Right lobe of liver (tissue), 6 donors: Measurements from ENCODE around the gene DDX1. TPM values are rescaled to one million over a fixed set of nuclear protein-coding genes. Genes with fewer than 3 reads are reported as not detected.

Source experiments
- ATAC-seq, 4 donors: fragments of 200-7000 bp; cut with Tn5 transposase; one replicate each; pipeline ENCODE4 v1.9.1; 2020; ENCODE audit warnings: mild to moderate bottlenecking in 4 of 4, moderate library complexity in 4 of 4
- DNase-seq, 3 donors: peaks; one replicate each; pipeline ENCODE4 v3.0.0-alpha.2; 2020
- H3K27ac ChIP-seq, 3 donors: fragments of 200-600 bp; one replicate each; pipeline ENCODE4 v1.8.0; 2022
- H3K27me3 ChIP-seq, 2 donors: fragments of 200-600 bp; one replicate each; pipeline ENCODE4 v1.8.0; 2022
- H3K36me3 ChIP-seq, 4 donors: fragments of 200-600 bp; sonication (generic) in 1 of 4; one replicate each; pipeline versions ENCODE4 v1.5.1 to v1.8.0; 2017 to 2022; ENCODE audit warnings: control low read depth in 1 of 4
- H3K4me1 ChIP-seq, 4 donors: fragments of 200-600 bp; sonication (generic) in 1 of 4; one replicate each; pipeline versions ENCODE4 v1.5.1 to v1.8.0; 2017 to 2022; ENCODE audit warnings: control low read depth in 1 of 4
- H3K4me3 ChIP-seq, 3 donors: fragments of 200-600 bp; one replicate each; pipeline ENCODE4 v1.8.0; 2022
- H3K9me3 ChIP-seq, 4 donors: fragments of 200-600 bp; sonication (generic) in 1 of 4; one replicate each; pipeline versions ENCODE4 v1.5.1 to v1.8.0; 2017 to 2022; ENCODE audit warnings: control low read depth in 1 of 4
- POLR2A ChIP-seq: fragments of 450-650 bp; IDR thresholded peaks from one replicate; pipeline ENCODE4 v1.6.1; 2017; ENCODE audit warnings: antibody characterized with exemption, mild to moderate bottlenecking
- WGBS: methylation state at CpG from one replicate; pipeline ENCODE4 v1.1.6; 2018; ENCODE audit warnings: low coverage, low lambda C conversion rate; ENCODE audit not compliant: insufficient coverage; ENCODE audit errors: missing lambda C conversion rate; 5-methylcytosine and 5-hydroxymethylcytosine counted together
- intact Hi-C, 2 donors: fragments of 100-400 bp; cut with DNase I; formaldehyde crosslinking; loops; one replicate each; pipeline versions ENCODE4 v1.11.2 to v1.14.1; 2022
- total RNA-seq, 6 experiments: library from RNA; depleted of rRNA in 2 of 6; stranded (reverse); fragments of >200 nt in 2 of 6; fragmentation: NEBNext Ultra II Directional in 3 of 6; extraction: Animal tissue kit (Norgen Biotek cat#: 25700) in 3 of 6; gene quantifications; one replicate each; pipeline versions ENCODE4 v1.1.0 to v1.2.4, GENCODE V29; 2016 to 2023
- TF ChIP-seq, protein P1 (sequence below), 4 donors: fragments of 200-600 bp in 3 of 4; fragments of 450-650 bp in 1 of 4; IDR thresholded peaks; one replicate each; pipeline versions ENCODE4 v1.5.1 to v1.8.0; 2016 to 2022; ENCODE audit warnings: antibody characterized with exemption in 4 of 4, mild to moderate bottlenecking in 2 of 4
- donor health status: DM: no; HTN: yes; CAD: no.
- donor health status: DM: no; HTN: no; CAD: no.
- donor health status: DM: no; HTN: no; CAD: no.
- donor health status: DM: no; HTN: yes; CAD: no.
- donor health status: DM: no; HTN: yes; CAD: no.

The DDX1 gene
- total RNA-seq, 6 experiments from 2014 or later, result 29.7 to 43.5 (median 37.6) TPM

DNA sequence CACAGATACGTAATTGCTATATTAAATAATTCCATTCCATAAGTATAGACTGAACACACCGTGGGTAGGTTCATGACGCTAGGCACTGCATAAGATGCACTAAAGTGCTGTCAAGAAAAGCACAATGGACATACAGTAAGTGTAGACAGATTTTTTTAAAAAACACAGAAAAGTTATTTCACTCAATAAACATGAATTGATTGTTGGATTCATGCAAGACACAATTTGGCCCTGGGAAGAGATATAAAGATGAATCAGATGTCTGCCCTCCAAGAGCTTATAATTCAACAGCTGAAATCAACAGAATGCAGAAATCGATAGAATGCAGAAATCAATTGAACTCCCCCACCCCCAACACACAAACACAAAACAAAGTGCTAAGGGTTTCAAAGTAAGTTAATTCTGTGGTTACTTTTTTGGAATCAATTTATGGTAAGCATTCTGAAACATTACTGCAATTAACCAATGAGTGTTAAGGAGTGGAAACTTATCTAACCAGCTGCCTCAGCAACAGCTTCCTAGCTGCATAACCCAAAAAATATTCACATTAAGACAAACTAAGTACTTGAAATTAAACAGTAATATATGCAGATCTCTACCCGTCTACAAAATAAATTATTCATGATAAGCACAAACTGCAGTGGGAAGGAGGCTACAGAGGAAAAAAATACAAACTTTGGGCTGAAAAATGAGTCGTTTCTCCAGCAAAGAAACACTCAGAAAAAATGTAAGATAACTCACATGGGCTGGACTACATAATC is 32.1 kb upstream of the DDX1 start:
- Histone ChIP-seq H3K9me3 (no peaks in the 10 kb centered on the region), H3K27ac (no peak overlapping the region), H3K36me3 (no peaks in the 10 kb centered on the region), H3K4me3 (peak overlapping the region in 1 of 3 donors; percentile 78), H3K27me3 (no peaks in the 10 kb centered on the region), H3K4me1 (peaks cover 0 to 12% (median 3%) of the 10 kb centered on the region in 4 donors)
- WGBS, result 61% methylated on average over 6 of the region's 6 CpGs
- no peak for TF ChIP-seq POLR2A
- TF ChIP-seq, protein P1, sequence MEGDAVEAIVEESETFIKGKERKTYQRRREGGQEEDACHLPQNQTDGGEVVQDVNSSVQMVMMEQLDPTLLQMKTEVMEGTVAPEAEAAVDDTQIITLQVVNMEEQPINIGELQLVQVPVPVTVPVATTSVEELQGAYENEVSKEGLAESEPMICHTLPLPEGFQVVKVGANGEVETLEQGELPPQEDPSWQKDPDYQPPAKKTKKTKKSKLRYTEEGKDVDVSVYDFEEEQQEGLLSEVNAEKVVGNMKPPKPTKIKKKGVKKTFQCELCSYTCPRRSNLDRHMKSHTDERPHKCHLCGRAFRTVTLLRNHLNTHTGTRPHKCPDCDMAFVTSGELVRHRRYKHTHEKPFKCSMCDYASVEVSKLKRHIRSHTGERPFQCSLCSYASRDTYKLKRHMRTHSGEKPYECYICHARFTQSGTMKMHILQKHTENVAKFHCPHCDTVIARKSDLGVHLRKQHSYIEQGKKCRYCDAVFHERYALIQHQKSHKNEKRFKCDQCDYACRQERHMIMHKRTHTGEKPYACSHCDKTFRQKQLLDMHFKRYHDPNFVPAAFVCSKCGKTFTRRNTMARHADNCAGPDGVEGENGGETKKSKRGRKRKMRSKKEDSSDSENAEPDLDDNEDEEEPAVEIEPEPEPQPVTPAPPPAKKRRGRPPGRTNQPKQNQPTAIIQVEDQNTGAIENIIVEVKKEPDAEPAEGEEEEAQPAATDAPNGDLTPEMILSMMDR (IDR thresholded peaks at IDR 0.05), result no peak
- ATAC-seq (no peak), DNase-seq (no peak)
- intact Hi-C loops, result no loop called here

DNA sequence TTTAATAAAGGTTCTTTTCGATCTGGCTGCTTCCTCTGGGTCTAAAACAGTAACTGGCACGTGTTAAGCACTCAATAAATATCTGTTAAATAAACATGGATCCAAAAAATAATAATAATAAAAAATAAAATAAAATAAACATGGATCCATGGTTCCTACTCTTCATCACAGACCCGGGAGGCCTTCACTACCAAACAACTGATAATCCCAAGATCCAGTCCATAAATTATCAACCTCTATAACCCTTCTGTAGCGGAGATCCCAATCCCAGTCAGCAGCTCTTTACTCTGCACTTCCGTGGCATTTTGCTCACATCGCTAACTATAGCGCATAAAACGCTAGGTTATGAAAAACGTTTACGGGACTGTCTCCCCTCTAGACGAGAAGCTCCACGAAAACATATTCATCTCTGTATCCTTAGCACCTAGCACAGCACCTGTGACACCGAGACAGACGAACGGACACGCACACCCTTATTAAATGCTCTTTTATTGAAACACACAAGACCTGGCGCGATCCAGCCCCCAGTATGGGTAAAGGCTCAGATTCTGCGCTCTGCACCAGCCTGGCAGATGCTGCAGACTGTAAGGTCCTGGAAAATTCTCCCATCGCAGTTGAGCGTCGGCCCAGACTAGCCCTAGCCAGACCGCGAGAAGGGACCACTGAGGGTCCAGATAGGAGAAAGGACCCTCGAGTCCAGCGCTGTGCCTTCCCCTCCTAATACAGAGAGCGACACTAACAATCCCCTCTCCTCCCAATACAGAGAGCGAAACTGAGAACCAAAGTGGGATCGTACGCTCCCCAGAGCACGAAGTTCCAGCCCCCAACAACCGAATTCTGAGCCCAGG is 31.3 kb upstream of the DDX1 start:
- Histone ChIP-seq H3K36me3 (no peaks in the 10 kb centered on the region), H3K27me3 (no peaks in the 10 kb centered on the region), H3K4me1 (peaks cover 0 to 12% (median 3%) of the 10 kb centered on the region in 4 donors), H3K27ac (peak overlapping the region; percentile 59 to 69 (median 60)), H3K9me3 (no peaks in the 10 kb centered on the region), H3K4me3 (peak overlapping the region; percentile 42 to 78 (median 69))
- intact Hi-C loops, result no loop called here
- 2% methylated on average over 19 of the region's 32 CpGs for WGBS
- TF ChIP-seq POLR2A, result no peak
- TF ChIP-seq, protein P1 (IDR thresholded peaks at IDR 0.05), result no peak
- DNase-seq, result peak in 2 of 3 donors; percentile 27 to 56
- ATAC-seq, result peak; percentile 59 to 67 (median 62)

DNA sequence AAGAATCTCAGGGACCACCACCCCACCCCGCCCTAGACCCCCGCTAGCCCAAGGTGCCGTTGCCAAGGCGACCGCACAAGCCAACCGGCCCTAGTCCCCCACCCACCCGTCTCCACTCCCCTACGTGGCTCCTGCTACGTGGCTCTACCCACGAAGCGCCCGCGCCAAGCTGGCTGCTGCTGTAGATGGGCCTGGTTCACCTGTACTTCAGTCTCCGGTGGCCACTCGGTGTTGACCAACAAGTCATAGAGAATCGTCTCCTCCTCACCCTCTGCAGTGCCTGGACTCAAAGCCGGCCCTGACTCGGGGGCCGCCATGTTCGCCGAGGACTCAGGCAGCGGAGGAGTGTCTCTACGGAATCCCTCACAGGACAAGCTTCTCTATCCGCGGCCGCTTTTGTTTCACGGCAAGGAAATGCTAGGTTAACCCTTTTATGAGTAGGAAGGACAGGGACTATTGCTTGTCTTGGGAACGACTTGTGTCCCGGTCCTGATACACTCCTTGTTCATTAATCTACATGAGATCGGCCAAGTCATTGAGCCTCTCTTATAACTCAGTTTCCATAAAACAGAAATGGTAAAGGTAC is 30.6 kb upstream of the DDX1 start, which contains the start of gene NBAS:
TSS of gene NBAS (minus strand) at position 347 of the 586 bp plus-strand sequence. CDS start at position 317, 30 bp downstream.
- ATAC-seq (peak; percentile 96 to 98 (median 97)), DNase-seq (peak; percentile 78 to 90 (median 87))
- H3K4me1 ChIP-seq, result peaks cover 0 to 12% (median 3%) of the 10 kb centered on the region in 4 donors
- H3K27me3 ChIP-seq, result no peaks in the 10 kb centered on the region
- no peaks in the 10 kb centered on the region for H3K36me3 ChIP-seq
- H3K9me3 ChIP-seq, result no peaks in the 10 kb centered on the region
- WGBS, result under 1% methylated on average over 14 of the region's 30 CpGs
- H3K27ac ChIP-seq, result peak within 1 kb of the TSS; percentile 59 to 69 (median 60)
- intact Hi-C loops, result no loop called here
- H3K4me3 ChIP-seq, result peak within 1 kb of the TSS; percentile 42 to 78 (median 69)
- TF ChIP-seq POLR2A, result peak; percentile 30
- TF ChIP-seq, protein P1 (IDR thresholded peaks at IDR 0.05), result no peak

DNA sequence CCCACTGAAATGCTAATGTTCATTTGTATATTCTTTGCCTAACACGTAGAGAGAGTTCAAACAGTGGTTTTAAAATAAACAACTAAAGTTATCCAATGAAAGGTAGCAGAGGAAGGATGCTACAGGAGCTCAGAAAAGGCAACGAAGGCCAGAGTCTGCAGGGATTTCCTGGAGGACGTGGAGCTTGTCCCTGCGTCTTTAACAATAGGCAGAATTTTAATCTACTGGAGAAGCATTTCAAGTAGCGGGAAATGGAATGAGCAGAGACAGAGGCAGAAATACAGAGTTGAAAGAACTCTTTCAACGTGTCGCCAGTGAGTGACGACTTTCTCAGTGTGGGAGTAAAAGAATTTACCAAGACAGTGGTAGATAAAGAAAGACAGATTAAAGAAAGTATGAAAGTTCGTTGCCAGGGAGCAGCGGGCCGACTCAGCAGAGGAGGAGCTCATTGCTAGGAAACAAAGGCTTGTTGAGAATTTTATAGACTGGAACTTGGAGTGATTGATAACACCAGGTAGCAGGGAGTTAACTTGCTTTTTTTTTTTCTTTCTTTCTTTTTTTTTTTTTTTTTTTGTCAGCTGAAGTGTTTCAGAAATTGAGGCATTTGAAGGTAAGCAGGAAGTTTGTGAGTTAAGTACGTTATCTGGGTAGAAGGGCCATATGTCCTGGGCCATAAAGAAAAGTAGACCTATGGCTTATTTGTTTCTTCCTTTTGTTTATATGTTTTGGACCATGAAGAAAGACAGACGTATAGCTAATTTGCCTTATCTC is 29.9 kb upstream of the DDX1 start:
- DNase-seq (no peak), ATAC-seq (peak; percentile 55 to 62 (median 58))
- H3K27me3 ChIP-seq, result no peaks in the 10 kb centered on the region
- H3K36me3 ChIP-seq, result no peaks in the 10 kb centered on the region
- WGBS, result 7% methylated on average over 13 of the region's 13 CpGs
- H3K9me3 ChIP-seq, result no peaks in the 10 kb centered on the region
- H3K27ac ChIP-seq, result peak overlapping the region; percentile 59 to 69 (median 60)
- intact Hi-C loops, result no loop called here
- H3K4me3 ChIP-seq, result peak overlapping the region; percentile 42 to 78 (median 69)
- H3K4me1 ChIP-seq, result peaks cover 0 to 12% (median 3%) of the 10 kb centered on the region in 4 donors
- TF ChIP-seq, protein P1 (IDR thresholded peaks at IDR 0.05), result no peak
- no peak for TF ChIP-seq POLR2A
